Measurements from ENCODE around the gene ANAPC4.
A peak's percentile ranks its signal among the peaks of the same experiment; 100 is the strongest.
"Not testable (repeated sequence)": the region's sequence is repeated elsewhere in the genome, so short reads cannot be mapped to it uniquely, and the experiment has no call there.

The ANAPC4 gene

DNA sequence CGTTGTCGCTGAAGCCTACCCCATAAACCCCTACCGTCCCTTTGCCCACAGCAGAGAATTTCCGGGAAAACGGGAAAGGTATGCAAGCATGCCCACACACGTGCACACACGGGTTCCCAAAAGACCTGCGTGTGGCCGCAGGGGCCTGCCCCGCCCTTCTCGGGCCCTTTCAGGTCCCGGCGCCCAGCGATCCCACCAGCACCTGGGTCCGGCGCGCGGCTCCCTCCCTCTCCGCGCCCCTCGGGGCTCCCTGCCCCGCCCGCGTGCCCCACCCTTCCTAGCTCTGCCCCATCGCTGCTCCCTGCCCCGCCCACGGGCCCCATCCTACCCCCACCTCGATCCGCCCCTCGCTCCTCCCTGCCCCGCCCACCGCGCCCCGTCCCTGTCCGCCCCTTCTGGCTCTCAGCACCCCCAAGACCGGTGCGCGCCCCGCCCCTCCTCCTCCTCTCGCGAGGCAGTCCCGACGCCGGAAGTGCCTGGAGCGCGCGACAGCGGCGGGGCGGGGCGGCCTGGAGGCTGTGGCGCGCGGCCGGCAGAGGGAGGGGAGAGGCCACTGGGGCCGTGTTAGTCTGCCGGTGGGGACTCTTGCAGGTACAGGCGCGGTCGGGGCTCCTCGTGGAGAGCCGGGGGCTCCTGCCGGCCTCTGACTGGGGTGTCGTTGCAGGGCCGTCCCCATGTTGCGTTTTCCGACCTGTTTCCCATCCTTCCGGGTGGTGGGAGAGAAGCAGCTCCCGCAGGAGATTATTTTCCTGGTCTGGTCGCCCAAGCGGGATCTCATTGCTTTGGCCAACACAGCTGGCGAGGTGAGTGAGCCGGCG is at the start of gene ANAPC4 (continued):
- TF ChIP-seq CTCF (tag by site-specific recombination; IDR thresholded peaks at IDR 0.05) (0 out of 2 replicates have a peak, but pooled peaks have one; percentile 11), YY2 (tag by site-specific recombination; IDR thresholded peaks at IDR 0.05) (no peak), KLF1 (tag by site-specific recombination; IDR thresholded peaks at IDR 0.05) (peak; percentile 93), ZNF600 (tag by site-specific recombination; IDR thresholded peaks at IDR 0.05) (peak; percentile 56), ZNF341 (tag by site-specific recombination; IDR thresholded peaks at IDR 0.05; ENCODE audit: low read depth) (peak; percentile 17; the same call in 1 of the 2 replicates), KLF10 (tag by site-specific recombination; IDR thresholded peaks at IDR 0.05) (0 out of 2 replicates have a peak, but pooled peaks have one; percentile 38), REST (tag by site-specific recombination; IDR thresholded peaks at IDR 0.05) (0 out of 2 replicates have a peak, but pooled peaks have one; percentile 11), ZNF335 (tag by site-specific recombination; conservative IDR thresholded peaks at IDR 0.05) (peak; percentile 49), ZNF24 (tag by site-specific recombination; IDR thresholded peaks at IDR 0.05) (no peak), IKZF3 (tag by site-specific recombination; IDR thresholded peaks at IDR 0.05) (peak; percentile 53; the same call in 1 of the 2 replicates), YY1 (tag by site-specific recombination; IDR thresholded peaks at IDR 0.05) (no peak), HOXA7 (CRISPR knock-in tag; IDR thresholded peaks at IDR 0.05; ENCODE audit: borderline replicate concordance) (no peak), ZNF121 (tag by site-specific recombination; IDR thresholded peaks at IDR 0.05) (peak; percentile 42; the same call in 1 of the 2 replicates), ZNF623 (tag by site-specific recombination; IDR thresholded peaks at IDR 0.05) (no peak), PRDM10 (tag by site-specific recombination; IDR thresholded peaks at IDR 0.05) (no peak), ZNF423 (tag by site-specific recombination; IDR thresholded peaks at IDR 0.05) (no peak), ZXDB (tag by site-specific recombination; IDR thresholded peaks at IDR 0.05) (peak; percentile 84), ZNF558 (tag by site-specific recombination; IDR thresholded peaks at IDR 0.05) (no peak), SP2 (tag by site-specific recombination; IDR thresholded peaks at IDR 0.05) (peak; percentile 76), ZNF692 (tag by site-specific recombination; IDR thresholded peaks at IDR 0.05) (0 out of 2 replicates have a peak, but pooled peaks have one; percentile 22), KLF9 (tag by site-specific recombination; IDR thresholded peaks at IDR 0.05; ENCODE audit: low read depth) (peak; percentile 84), ZNF658 (tag by site-specific recombination; IDR thresholded peaks at IDR 0.05) (no peak), GLIS2 (tag by site-specific recombination; IDR thresholded peaks at IDR 0.05) (peak; percentile 69)
- TF ChIP-seq, protein P1, sequence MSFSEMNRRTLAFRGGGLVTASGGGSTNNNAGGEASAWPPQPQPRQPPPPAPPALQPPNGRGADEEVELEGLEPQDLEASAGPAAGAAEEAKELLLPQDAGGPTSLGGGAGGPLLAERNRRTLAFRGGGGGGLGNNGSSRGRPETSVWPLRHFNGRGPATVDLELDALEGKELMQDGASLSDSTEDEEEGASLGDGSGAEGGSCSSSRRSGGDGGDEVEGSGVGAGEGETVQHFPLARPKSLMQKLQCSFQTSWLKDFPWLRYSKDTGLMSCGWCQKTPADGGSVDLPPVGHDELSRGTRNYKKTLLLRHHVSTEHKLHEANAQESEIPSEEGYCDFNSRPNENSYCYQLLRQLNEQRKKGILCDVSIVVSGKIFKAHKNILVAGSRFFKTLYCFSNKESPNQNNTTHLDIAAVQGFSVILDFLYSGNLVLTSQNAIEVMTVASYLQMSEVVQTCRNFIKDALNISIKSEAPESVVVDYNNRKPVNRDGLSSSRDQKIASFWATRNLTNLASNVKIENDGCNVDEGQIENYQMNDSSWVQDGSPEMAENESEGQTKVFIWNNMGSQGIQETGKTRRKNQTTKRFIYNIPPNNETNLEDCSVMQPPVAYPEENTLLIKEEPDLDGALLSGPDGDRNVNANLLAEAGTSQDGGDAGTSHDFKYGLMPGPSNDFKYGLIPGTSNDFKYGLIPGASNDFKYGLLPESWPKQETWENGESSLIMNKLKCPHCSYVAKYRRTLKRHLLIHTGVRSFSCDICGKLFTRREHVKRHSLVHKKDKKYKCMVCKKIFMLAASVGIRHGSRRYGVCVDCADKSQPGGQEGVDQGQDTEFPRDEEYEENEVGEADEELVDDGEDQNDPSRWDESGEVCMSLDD (tag by site-specific recombination; IDR thresholded peaks at IDR 0.05), result peak; percentile 56

- H3K27ac ChIP-seq (ENCODE audit: extremely low read depth, low read depth, low read length); POLR2A ChIA-PET; H3K9me3 ChIP-seq (ENCODE audit: control insufficient read depth, insufficient read depth, low read depth, low read length); H3K4me1 ChIP-seq (ENCODE audit: control insufficient read depth, insufficient read depth, low read length); H3K36me3 ChIP-seq (ENCODE audit: control insufficient read depth in 2 of 2, insufficient read depth in 1 of 2, low read length in 2 of 2); H3K4me3 ChIP-seq (ENCODE audit: low read depth, low read length): not testable (repeated sequence)
- CTCF ChIA-PET, result interaction anchor here (0.8 kb wide), 1 partner anchor 16 kb away, joined by 4 read pairs; the partner anchor contains the start of gene ZCCHC4
These were observed 48.6 kb upstream of the ANAPC4 start for GRCh38 chr4:25328463-25328862.
